Left ventricle myocardium superior (tissue), 1 donor: Measurements from ENCODE around the gene ARHGAP23. TPM values are rescaled to one million over a fixed set of nuclear protein-coding genes. Genes with fewer than 3 reads are reported as not detected.

Experiments
- ATAC-seq: fragments of 200-7000 bp; cut with Tn5 transposase; one replicate; pipeline ENCODE4 v1.9.1; 2020; ENCODE audit warnings: mild to moderate bottlenecking, moderate library complexity
- DNase-seq: peaks from one replicate; pipeline ENCODE4 v3.0.0-alpha.2; 2020
- intact Hi-C: fragments of 100-400 bp; cut with micrococcal nuclease; formaldehyde crosslinking; loops from one replicate; pipeline ENCODE4 v1.11.0; 2022
- total RNA-seq: library from RNA; stranded (reverse); fragmentation: NEBNext Ultra II Directional; extraction: Animal tissue kit (Norgen Biotek cat#: 25700); gene quantifications from one replicate; pipeline ENCODE4 v1.2.1, GENCODE V29; 2021
- donor health status: DM: no; HTN: yes; CAD: no; lungs with severe emphysema.

ARHGAP23 gene
- total RNA-seq, 1 donor from 2014 or later, result 70.3 TPM

DNA sequence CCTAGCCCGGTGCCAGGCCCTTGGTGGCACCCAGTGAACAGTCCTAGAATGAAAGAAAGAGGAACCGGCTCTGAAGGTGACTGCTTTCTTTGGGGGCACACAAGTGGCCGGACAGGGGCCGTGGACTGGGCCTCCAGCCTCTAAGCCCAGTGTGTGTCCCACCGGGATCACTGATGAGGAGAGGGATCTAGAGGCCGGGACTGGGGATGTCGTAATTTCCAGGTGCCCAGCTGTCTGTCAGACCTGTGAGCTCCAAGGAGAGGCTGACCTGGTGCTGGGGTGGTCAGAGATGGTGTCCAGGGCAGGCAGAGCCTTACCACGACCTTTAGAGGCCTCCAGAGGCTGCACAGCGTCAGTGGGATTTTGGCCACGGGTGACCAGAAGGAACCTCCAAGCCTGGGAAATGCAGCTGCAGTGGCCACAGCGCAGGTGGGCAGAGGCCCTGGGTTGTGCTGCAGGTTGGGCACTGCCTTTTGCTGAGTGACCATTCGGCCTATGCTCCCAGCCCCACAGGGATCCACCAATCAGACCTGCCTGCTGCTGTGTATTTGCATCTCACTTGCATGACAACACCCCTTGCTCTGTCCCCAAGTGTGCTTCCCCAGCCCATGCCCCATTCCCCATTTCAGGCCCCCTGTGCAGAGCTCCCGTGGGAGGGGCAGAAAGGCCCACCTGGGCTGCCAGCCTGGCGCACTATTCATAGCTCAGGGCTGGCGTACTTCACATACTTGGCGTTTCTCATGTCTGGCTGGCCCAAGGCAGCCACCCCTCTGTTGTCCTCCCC lies 12.5 kb downstream of the ARHGAP23 start:
- intact Hi-C loops, result no loop called here
- ATAC-seq, result peak; percentile 83
- peak; percentile 83 for DNase-seq

DNA sequence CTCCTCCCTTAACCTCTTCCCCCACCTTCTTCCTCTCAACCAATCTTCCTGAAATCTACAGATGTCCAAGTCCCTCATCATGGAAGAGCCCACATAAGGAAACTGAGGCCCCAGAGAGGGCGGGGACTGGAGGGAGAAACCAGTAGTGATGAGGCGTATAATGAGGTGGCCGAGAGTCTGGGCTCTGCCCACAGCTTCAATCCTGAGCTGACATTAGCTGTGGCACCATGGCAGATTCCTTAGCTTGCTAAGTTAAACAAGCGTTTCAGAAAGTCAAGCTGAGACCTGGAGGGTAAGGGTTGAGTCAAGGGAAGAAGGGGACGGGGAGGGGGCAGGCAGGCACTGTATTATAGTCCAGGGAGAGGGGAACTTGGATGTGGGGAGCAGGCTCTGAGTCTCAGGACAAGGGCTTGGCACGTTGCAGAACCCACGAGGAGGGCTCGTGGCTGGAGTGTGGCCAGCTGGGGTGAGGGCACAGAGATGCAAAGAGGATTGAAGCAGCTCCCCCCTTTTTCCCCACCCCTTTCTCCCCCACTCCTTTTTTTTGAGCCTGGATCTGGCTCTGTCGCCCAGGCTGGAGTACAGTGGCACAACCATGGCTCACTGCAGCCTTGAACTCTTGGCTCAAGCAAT lies 13.3 kb downstream of the ARHGAP23 start:
- DNase-seq, result peak; percentile 72
- peak; percentile 42 for ATAC-seq
- intact Hi-C loops, result no loop called here

- ATAC-seq (peak; percentile 24), DNase-seq (peak; percentile 62)
- intact Hi-C loops, result no loop called here
These were observed 14.3 kb downstream of the ARHGAP23 start for GRCh38 chr17:38442548-38442947.

DNA sequence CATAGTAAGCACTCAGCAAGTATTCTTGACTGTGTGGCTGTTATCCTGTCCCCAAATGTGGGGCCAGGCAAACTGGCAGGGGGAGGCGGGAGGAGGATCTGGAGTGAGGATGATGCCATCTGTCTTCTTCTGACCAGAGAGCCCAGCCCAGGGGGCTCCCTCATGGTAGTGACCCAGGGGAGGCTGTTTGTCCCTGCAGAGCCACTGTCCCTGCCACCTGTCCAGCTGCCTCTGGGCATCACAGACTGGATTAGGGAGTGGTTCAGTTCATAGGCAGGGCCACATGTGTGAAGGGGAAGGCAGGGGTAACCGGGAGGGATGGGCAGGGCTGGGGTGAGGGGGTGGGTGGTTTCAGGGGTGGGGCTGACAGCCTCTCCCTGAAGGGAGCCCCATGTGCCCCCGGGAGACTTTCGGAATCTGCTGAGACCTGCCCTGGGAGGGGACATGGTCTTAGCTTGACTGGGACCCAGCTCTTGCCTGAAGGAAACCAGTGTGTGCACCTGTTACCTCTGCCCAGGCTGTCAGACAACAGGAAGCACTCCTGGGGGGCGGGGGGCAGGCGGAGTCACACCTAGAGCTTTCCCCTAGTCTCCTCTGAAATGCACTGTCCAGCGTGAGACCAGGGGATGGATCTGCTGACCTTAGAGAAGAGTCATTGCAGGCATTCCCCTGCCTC lies 15.2 kb downstream of the ARHGAP23 start:
- DNase-seq (no peak), ATAC-seq (no peak)
- intact Hi-C loops, result no loop called here

GRCh38 chr17:38444151-38444550 lies 15.9 kb downstream of the ARHGAP23 start:
- ATAC-seq (peak; percentile 58), DNase-seq (peak; percentile 86)
- intact Hi-C loops, result no loop called here

DNA sequence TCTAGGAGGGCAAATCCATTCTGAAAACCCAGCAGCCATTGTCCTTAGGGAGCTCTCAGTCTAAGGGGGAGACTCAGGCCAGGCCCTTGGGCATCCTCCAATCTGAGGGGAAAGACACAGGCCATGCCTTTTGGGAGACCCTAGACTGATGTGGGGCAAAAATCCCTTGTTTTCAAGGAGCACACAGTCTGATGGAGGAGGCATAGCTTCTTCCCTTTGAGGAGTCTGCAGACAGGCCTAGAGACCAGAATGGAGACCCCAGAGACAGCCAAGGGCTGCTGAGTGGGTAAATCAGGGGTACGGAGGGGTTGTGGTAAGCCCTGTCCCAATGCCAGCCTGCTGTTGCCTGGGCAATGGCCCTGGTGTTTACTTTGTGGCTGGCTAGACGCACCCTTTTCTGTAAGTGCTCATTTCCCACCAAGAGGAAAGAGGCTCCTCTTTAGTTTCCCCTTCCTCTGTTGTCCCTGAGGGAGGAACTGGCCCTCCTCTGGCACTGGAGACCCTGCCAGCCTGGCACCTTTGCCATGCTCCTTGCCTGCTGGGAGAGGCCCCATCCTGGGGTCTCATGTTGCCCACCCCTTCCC lies 19.3 kb downstream of the ARHGAP23 start:
- no peak for DNase-seq
- no peak for ATAC-seq
- intact Hi-C loops, result no loop called here

GRCh38 chr17:38448208-38448771 lies 20.0 kb downstream of the ARHGAP23 start:
- no peak for DNase-seq
- no peak for ATAC-seq
- intact Hi-C loops, result no loop called here

DNA sequence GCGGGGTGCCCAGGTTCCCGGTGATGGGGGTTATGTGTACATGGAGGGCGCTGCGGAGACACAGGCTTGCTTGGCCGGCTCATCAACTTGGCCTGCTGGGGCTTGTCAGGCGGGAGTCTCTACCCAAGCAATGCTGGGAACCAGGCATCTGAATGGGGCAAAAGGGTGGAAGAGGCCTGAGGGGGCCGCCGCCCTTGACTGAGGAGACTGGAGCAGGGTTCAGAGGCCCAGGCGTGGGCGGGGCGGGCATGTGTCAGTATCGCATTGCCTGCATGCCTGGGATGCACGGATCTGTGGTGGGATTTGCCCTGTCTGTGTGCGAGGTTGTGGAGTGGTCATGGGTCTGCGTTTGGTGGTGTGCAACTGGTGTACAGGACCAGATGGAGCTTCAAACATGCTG lies 21.1 kb downstream of the ARHGAP23 start:
- intact Hi-C loops, result no loop called here
- DNase-seq, result no peak
- ATAC-seq, result peak; percentile 5

DNA sequence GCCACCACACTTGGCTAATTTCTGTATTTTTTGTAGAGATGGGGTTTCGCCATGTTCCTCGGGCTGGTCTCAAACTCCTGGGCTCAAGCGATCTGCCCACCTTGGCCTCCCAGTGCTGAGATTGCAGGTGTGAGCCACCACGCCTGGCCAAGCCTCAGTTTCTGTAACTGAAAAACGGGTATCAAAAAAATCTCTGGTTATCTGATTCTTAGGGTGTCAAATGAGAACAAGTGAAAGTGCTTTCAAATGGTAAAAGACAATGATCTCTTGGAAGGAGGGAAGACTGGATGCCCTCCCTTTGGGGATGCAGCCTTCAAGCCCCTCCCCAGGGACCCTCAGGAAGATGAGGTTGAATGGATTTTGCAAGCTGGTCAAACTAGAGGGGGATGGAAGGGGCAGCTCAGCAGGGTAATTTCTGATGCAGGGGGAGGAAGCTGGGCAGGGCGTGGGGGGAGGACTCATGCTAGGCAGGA lies 22.3 kb downstream of the ARHGAP23 start:
- DNase-seq, result no peak
- intact Hi-C loops, result no loop called here
- no peak for ATAC-seq

DNA sequence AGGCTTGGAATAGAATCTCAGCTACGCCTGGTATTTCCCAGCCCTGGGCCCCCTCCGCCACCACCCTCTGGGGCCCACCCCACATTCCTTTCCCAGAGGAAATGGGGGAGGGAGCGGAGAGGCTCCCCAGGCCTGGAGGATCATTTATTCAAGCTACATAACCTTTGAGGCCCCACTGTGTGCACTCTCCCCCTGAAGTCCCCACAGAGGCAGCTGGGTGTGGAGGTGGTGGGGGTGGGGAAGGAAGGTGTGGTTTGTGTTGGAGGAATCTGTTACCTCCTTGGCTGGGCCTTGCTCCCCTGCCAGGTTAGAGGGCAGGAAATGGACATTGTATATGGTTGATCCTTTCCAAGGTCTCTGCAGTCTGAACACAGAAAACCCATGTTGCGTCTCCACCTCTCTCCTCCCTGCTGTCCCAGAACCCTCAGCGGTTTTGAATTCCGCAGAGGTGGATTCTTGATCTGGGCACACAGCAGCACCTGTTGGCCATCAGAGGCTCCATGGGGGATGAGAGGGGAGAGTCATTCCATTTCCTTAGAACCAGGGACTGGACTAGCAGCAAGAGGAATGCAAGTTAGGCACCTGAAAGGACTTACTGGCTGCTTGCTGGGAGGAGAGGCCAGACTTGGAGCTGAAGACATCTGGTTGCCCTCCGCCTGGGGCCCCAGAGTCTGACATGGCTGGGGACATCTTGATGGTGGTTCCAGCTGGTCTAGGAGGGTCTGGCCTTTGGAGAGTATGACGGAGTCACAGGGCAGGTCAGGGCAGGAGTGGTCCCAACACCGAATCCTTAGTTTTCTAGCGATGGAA lies 23.0 kb downstream of the ARHGAP23 start:
- ATAC-seq, result peak; percentile 16

GRCh38 chr17:38451840-38452529 lies 23.7 kb downstream of the ARHGAP23 start:
- DNase-seq, result no peak
- intact Hi-C loops, result no loop called here
- no peak for ATAC-seq

More for the DNA sequence above, 23.0 kb downstream of the ARHGAP23 start:
- intact Hi-C loops, result no loop called here
- DNase-seq, result peak; percentile 66

- intact Hi-C loops, result no loop called here
- DNase-seq, result no peak
- ATAC-seq, result no peak
These were observed 24.5 kb downstream of the ARHGAP23 start for GRCh38 chr17:38452719-38453118.

DNA sequence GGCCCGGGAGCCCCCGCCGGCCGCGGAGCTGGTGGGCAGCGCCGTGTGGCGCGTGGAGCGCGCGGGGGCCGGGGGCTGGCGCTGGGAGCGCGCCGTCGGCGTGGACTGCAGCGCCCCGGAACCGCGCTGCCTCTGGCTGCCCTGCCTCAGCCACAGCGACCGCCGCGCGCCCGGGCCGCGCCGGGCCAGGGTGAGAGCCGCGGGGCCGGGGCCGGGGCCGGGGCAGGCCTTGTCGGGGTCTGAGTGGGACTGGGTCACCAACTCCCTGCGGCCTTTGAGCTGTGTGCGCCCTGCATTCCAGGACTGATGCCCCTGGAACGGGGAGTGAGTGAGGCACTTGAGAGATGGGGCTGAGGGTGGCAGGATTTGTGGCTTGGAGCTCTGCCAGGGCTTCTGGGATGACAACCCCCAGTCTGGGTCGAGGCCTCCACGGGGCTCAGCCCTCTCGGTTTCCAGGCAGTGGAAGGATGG lies 25.7 kb downstream of the ARHGAP23 start:
- peak; percentile 3 for ATAC-seq
- DNase-seq, result peak; percentile 52

GRCh38 chr17:38454532-38454931 lies 26.3 kb downstream of the ARHGAP23 start:
- ATAC-seq, result peak; percentile 82
- intact Hi-C loops, result no loop called here
- peak; percentile 94 for DNase-seq

More for the DNA sequence above, 25.7 kb downstream of the ARHGAP23 start:
- intact Hi-C loops, result no loop called here

- intact Hi-C loops, result no loop called here
- ATAC-seq (no peak), DNase-seq (no peak)
These were observed 27.1 kb downstream of the ARHGAP23 start for GRCh38 chr17:38455288-38455915.

DNA sequence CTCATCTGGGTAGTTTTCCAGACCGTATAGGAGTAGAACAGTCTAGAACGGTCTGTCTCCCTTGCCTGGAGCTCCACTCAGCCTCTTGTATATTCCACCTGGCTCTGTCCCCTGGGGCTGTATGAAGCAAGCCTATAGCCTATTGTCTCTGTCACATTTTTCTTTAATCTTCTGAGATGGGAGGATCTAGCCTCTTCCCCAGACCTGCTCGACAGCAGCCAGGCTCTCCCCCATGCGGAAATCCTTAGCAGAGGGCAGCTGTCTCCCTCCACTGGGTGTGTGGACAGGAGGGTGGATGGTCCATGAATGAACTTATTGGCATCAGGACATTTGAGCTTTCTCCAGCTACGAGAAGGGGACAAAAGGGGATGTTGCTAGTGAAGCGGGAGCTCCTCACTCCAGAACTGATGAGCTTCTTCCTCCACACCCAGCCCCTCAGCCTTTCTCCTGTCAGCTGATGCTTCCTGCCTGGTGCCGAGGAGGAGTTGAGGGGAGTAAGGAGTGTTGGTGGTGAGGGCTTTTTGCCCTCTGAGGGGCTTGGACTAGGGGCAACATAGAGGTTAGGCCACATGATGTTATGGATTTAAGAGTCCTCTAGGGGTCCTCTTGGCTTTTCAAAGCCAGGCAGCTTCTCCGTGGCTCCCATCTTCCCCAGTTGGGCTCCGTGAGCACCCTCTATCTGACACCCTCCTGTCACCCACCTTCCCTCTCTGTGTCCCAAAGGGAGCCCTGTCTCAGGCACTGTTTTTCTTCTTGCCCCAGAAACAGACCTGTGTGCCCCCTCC lies 28.0 kb downstream of the ARHGAP23 start:
- DNase-seq (no peak), ATAC-seq (no peak)
- intact Hi-C loops, result no loop called here
